ENCODE measurements around the gene ECSCR.

- TF ChIP-seq POLR2AphosphoS5 (IDR thresholded peaks at IDR 0.05; ENCODE audit: low read depth, low read length) (no peak), POLR2A (IDR thresholded peaks at IDR 0.05; ENCODE audit: low read depth, low read length) (no peak)
Measured at GRCh38 chr5:139415221-139415861, 47.2 kb downstream of the ECSCR start.
